GM18505 (cell line): ENCODE data around the gene RAB11FIP4.

Source experiments
- ATAC-seq: cut with Tn5 transposase; IDR thresholded peaks from one replicate; pipeline ENCODE4 v1.9.1; 2021; ENCODE audit not compliant: unreplicated experiment
- POLR2A ChIP-seq: IDR thresholded peaks from 4 replicates; pipeline ENCODE4 v1.6.1; 2011; ENCODE audit warnings: borderline replicate concordance; ENCODE audit not compliant: insufficient read depth, insufficient read length; ENCODE audit errors: extremely low read depth

Gene RAB11FIP4

GRCh38 chr17:31425282-31426040 is 34.0 kb downstream of the RAB11FIP4 start:
- no peak for TF ChIP-seq POLR2A
- ATAC-seq, result no peak

GRCh38 chr17:31427684-31428083 is 36.2 kb downstream of the RAB11FIP4 start:
- no peak for ATAC-seq

GRCh38 chr17:31428111-31428510 is 36.6 kb downstream of the RAB11FIP4 start:
- ATAC-seq, result no peak

More at GRCh38 chr17:31427684-31428083, 36.2 kb downstream of the RAB11FIP4 start:
- no peak for TF ChIP-seq POLR2A

GRCh38 chr17:31428512-31428911 is 37.0 kb downstream of the RAB11FIP4 start:
- no peak for TF ChIP-seq POLR2A
- ATAC-seq, result no peak

More at GRCh38 chr17:31428111-31428510, 36.6 kb downstream of the RAB11FIP4 start:
- no peak for TF ChIP-seq POLR2A

GRCh38 chr17:31431098-31431851 is 39.8 kb downstream of the RAB11FIP4 start:
- no peak for ATAC-seq
- no peak for TF ChIP-seq POLR2A

GRCh38 chr17:31431852-31432658 is 40.6 kb downstream of the RAB11FIP4 start:
- TF ChIP-seq POLR2A, result no peak
- no peak for ATAC-seq

GRCh38 chr17:31433091-31433790 is 41.8 kb downstream of the RAB11FIP4 start:
- no peak for ATAC-seq
- no peak for TF ChIP-seq POLR2A

- no peak for TF ChIP-seq POLR2A
- ATAC-seq, result no peak
These were observed 42.6 kb downstream of the RAB11FIP4 start for GRCh38 chr17:31433811-31434726.

GRCh38 chr17:31434727-31435050 is 43.2 kb downstream of the RAB11FIP4 start:
- ATAC-seq, result no peak
- no peak for TF ChIP-seq POLR2A

GRCh38 chr17:31435581-31435980 is 44.1 kb downstream of the RAB11FIP4 start:
- no peak for ATAC-seq
- no peak for TF ChIP-seq POLR2A

GRCh38 chr17:31437720-31438400 is 46.4 kb downstream of the RAB11FIP4 start:
- no peak for ATAC-seq
- TF ChIP-seq POLR2A, result no peak
